K562 (cell line): ENCODE measurements around the gene TSPAN14. TPM values are rescaled to one million over a fixed set of nuclear protein-coding genes. Genes with fewer than 3 reads are reported as not detected.

Source experiments
- ETV6 ChIP-seq, 3 experiments: fragments of 150-350 bp in 1 of 3; sonication (generic) in 1 of 3; formaldehyde crosslinking in 1 of 3; IDR thresholded peaks; 2 replicates each; pipeline versions ENCODE4 v1.6.1 to v1.8.0; 2014 to 2022; ENCODE audit warnings: borderline replicate concordance in 2 of 3, low read depth in 2 of 3, antibody characterized with exemption in 1 of 3, low read length in 1 of 3, mild to moderate bottlenecking in 1 of 3, missing genetic modification reagents in 1 of 3
- MAFG ChIP-seq: fragments of 450-650 bp; conservative IDR thresholded peaks from 2 replicates; pipeline ENCODE4 v1.6.1; 2016; ENCODE audit warnings: missing genetic modification characterization, missing compliant biosample characterization
- MYNN ChIP-seq, 2 experiments: sonication (generic); formaldehyde crosslinking in 1 of 2; IDR thresholded peaks; 2 replicates each; pipeline versions ENCODE4 v1.5.0 to v1.6.1; 2016 to 2020; ENCODE audit warnings: antibody characterized with exemption in 1 of 2, missing genetic modification reagents in 1 of 2
- NBN ChIP-seq: fragments of 450-650 bp; IDR thresholded peaks from 2 replicates; pipeline ENCODE4 v1.6.1; 2016; ENCODE audit warnings: low read depth, mild to moderate bottlenecking
- POU5F1 ChIP-seq: fragments of 150-350 bp; IDR thresholded peaks from 2 replicates; pipeline ENCODE4 v1.6.1; 2014; ENCODE audit warnings: borderline replicate concordance, low read length, low read depth, mild to moderate bottlenecking; ENCODE audit not compliant: partially characterized antibody
- U2AF2 ChIP-seq: fragments of 200-400 bp; formaldehyde crosslinking; optimal IDR thresholded peaks from 2 replicates; pipeline ENCODE3; 2017; ENCODE audit warnings: low read depth, mild to moderate bottlenecking, low read length
- ZNF212 ChIP-seq: fragments of 450-650 bp; formaldehyde crosslinking; IDR thresholded peaks from 2 replicates; pipeline ENCODE4 v1.4.0; 2020; ENCODE audit warnings: mild to moderate bottlenecking
- ZNF408 ChIP-seq: fragments of 250-450 bp; sonication (Bioruptor Pico); IDR thresholded peaks from 2 replicates; pipeline ENCODE4 v1.4.0; 2020; ENCODE audit warnings: low read depth, mild to moderate bottlenecking, moderate library complexity
- ZNF445 ChIP-seq: fragments of 250-450 bp; sonication (Bioruptor Pico); IDR thresholded peaks from 2 replicates; pipeline ENCODE4 v1.4.0; 2020; ENCODE audit warnings: low read depth, mild to moderate bottlenecking, moderate library complexity
- ZNF586 ChIP-seq: fragments of 450-650 bp; formaldehyde crosslinking; conservative IDR thresholded peaks from 2 replicates; pipeline ENCODE4 v1.4.0; 2020; ENCODE audit warnings: mild to moderate bottlenecking, moderate library complexity
- polyA plus RNA-seq, 8 experiments: library from polyadenylated mRNA; depleted of rRNA in 4 of 8; stranded (reverse) in 5 of 8; unstranded in 3 of 8; fragments of >200 nt; fragmentation: Nextera tagmentation in 2 of 8; fragmentation: Illumina TruSeq in 1 of 8; extraction: Ambion mirVana in 2 of 8; extraction: Trizol in 1 of 8; gene quantifications; 2 replicates each; pipeline versions ENCODE4 v1.2.1 to v1.2.3, GENCODE V29; 2011 to 2014; ENCODE audit warnings: inconsistent platforms in 1 of 8, missing spikeins in 1 of 8
- total RNA-seq, 7 experiments: library from RNA; depleted of rRNA in 6 of 7; stranded (reverse); fragments of >200 nt in 6 of 7; fragmentation: Illumina TruSeq in 2 of 7; extraction: Trizol in 2 of 7; gene quantifications; 2 replicates each; pipeline versions ENCODE4 v1.2.1 to v1.2.3, GENCODE V29; 2011 to 2021; ENCODE audit warnings: low replicate concordance in 1 of 7
- TF ChIP-seq, protein P1 (sequence below): fragments of 250-450 bp; sonication (Bioruptor Pico); IDR thresholded peaks from 2 replicates; pipeline ENCODE4 v1.8.0; 2022; ENCODE audit warnings: inconsistent platforms, mild to moderate bottlenecking, moderate library complexity, borderline replicate concordance
- TF ChIP-seq, protein P2 (sequence below): fragments of 450-650 bp; IDR thresholded peaks from 2 replicates; pipeline ENCODE4 v1.7.0; 2016; ENCODE audit warnings: borderline replicate concordance
- TF ChIP-seq, protein P3 (sequence below): fragments of 450-650 bp; formaldehyde crosslinking; IDR thresholded peaks from 2 replicates; pipeline ENCODE4 v1.4.0; 2022; ENCODE audit warnings: missing genetic modification characterization
- TF ChIP-seq, protein P4 (sequence below): fragments of 250-450 bp; sonication (Bioruptor Pico); IDR thresholded peaks from 2 replicates; pipeline ENCODE4 v1.8.0; 2022; ENCODE audit warnings: moderate library complexity, mild to moderate bottlenecking, inconsistent platforms
- TF ChIP-seq, protein P5 (sequence below), 2 experiments: fragments of 200-800 bp in 1 of 2; sonication (Bioruptor generic) in 1 of 2; sonication (generic) in 1 of 2; formaldehyde crosslinking in 1 of 2; IDR thresholded peaks in 1 of 2; conservative IDR thresholded peaks in 1 of 2; 2 replicates each; pipeline versions ENCODE4 v1.5.0 to v1.6.1; 2016 to 2020; ENCODE audit warnings: missing compliant biosample characterization in 1 of 2, missing genetic modification characterization in 1 of 2, missing genetic modification reagents in 1 of 2
- TF ChIP-seq, protein P6 (sequence below): fragments of 450-650 bp; IDR thresholded peaks from one replicate; pipeline ENCODE4 v1.6.1; 2018; ENCODE audit warnings: mild to moderate bottlenecking, moderate library complexity; ENCODE audit not compliant: partially characterized antibody

Gene TSPAN14
- total and polyA plus RNA-seq, 9 of the 15 experiments (the other 6 are each of a cell fraction or from before 2014, with no cell fraction given) = 5.8 to 92.9 (median 23.3) TPM

DNA sequence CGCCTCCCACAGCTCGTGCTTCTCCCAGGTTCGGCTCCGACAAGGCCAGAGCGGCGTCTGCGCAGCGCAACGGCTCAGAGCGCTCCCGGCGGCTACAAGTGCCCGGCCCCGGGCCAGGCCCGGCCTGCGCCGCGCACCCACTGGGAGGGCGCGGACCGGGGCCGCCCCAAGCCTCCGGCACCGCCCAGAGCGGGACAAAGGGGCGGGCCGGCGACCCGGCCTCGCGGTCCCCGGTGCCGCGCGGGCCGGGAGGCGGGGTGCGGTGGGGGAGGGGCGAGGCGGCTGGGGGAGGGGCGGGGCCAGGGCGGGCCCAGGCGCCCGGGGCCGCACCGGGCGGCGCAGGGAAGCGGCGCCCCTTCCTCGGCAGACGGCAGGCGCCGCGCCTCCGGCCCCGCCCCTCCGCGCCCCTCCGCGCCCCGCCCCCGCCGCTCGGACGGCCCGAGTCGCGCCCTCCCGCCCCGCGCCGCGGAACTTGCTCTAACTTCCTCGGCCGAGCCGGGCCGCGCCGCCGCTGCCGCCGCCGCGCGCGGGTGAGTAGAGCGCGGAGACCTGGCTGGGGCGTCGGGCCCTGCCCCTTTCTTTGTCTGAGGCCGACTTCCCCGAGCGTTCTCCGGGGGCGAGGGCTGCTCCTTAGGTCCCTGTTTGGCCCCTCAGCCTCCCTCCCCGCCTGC is at the start of gene TSPAN14 (continued):
- TF ChIP-seq, protein P1, sequence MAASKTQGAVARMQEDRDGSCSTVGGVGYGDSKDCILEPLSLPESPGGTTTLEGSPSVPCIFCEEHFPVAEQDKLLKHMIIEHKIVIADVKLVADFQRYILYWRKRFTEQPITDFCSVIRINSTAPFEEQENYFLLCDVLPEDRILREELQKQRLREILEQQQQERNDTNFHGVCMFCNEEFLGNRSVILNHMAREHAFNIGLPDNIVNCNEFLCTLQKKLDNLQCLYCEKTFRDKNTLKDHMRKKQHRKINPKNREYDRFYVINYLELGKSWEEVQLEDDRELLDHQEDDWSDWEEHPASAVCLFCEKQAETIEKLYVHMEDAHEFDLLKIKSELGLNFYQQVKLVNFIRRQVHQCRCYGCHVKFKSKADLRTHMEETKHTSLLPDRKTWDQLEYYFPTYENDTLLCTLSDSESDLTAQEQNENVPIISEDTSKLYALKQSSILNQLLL (CRISPR knock-in tag) = no peak
- TF ChIP-seq U2AF2 = no peak
- no peak for TF ChIP-seq ETV6 (IDR thresholded peaks at IDR 0.05; ENCODE audit: borderline replicate concordance in 1 of 2, low read depth in 2 of 2, low read length in 1 of 2)
- no peak for TF ChIP-seq ETV6 (CRISPR knock-in tag; IDR thresholded peaks at IDR 0.05; ENCODE audit: borderline replicate concordance)
- TF ChIP-seq, protein P2, sequence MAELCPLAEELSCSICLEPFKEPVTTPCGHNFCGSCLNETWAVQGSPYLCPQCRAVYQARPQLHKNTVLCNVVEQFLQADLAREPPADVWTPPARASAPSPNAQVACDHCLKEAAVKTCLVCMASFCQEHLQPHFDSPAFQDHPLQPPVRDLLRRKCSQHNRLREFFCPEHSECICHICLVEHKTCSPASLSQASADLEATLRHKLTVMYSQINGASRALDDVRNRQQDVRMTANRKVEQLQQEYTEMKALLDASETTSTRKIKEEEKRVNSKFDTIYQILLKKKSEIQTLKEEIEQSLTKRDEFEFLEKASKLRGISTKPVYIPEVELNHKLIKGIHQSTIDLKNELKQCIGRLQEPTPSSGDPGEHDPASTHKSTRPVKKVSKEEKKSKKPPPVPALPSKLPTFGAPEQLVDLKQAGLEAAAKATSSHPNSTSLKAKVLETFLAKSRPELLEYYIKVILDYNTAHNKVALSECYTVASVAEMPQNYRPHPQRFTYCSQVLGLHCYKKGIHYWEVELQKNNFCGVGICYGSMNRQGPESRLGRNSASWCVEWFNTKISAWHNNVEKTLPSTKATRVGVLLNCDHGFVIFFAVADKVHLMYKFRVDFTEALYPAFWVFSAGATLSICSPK = no peak
- TF ChIP-seq, protein P3, sequence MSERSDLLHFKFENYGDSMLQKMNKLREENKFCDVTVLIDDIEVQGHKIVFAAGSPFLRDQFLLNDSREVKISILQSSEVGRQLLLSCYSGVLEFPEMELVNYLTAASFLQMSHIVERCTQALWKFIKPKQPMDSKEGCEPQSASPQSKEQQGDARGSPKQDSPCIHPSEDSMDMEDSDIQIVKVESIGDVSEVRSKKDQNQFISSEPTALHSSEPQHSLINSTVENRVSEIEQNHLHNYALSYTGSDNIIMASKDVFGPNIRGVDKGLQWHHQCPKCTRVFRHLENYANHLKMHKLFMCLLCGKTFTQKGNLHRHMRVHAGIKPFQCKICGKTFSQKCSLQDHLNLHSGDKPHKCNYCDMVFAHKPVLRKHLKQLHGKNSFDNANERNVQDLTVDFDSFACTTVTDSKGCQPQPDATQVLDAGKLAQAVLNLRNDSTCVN (CRISPR knock-in tag) = no peak
- TF ChIP-seq ZNF445 (CRISPR knock-in tag) = no peak
- TF ChIP-seq, protein P4, sequence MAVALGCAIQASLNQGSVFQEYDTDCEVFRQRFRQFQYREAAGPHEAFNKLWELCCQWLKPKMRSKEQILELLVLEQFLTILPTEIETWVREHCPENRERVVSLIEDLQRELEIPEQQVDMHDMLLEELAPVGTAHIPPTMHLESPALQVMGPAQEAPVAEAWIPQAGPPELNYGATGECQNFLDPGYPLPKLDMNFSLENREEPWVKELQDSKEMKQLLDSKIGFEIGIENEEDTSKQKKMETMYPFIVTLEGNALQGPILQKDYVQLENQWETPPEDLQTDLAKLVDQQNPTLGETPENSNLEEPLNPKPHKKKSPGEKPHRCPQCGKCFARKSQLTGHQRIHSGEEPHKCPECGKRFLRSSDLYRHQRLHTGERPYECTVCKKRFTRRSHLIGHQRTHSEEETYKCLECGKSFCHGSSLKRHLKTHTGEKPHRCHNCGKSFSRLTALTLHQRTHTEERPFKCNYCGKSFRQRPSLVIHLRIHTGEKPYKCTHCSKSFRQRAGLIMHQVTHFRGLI (CRISPR knock-in tag) = no peak
- TF ChIP-seq, protein P5, sequence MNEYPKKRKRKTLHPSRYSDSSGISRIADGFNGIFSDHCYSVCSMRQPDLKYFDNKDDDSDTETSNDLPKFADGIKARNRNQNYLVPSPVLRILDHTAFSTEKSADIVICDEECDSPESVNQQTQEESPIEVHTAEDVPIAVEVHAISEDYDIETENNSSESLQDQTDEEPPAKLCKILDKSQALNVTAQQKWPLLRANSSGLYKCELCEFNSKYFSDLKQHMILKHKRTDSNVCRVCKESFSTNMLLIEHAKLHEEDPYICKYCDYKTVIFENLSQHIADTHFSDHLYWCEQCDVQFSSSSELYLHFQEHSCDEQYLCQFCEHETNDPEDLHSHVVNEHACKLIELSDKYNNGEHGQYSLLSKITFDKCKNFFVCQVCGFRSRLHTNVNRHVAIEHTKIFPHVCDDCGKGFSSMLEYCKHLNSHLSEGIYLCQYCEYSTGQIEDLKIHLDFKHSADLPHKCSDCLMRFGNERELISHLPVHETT (CRISPR knock-in tag; conservative IDR thresholded peaks at IDR 0.05 in 1 of 2, IDR thresholded peaks at IDR 0.05 in 1 of 2) = peak in 1 of 2 experiments; percentile 97; a peak in 2 of 4 replicates
- TF ChIP-seq POU5F1 = no peak
- TF ChIP-seq, protein P6, sequence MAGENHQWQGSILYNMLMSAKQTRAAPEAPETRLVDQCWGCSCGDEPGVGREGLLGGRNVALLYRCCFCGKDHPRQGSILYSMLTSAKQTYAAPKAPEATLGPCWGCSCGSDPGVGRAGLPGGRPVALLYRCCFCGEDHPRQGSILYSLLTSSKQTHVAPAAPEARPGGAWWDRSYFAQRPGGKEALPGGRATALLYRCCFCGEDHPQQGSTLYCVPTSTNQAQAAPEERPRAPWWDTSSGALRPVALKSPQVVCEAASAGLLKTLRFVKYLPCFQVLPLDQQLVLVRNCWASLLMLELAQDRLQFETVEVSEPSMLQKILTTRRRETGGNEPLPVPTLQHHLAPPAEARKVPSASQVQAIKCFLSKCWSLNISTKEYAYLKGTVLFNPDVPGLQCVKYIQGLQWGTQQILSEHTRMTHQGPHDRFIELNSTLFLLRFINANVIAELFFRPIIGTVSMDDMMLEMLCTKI = no peak
- no peak for TF ChIP-seq ZNF408
- TF ChIP-seq MAFG (tag) = no peak
- no peak for TF ChIP-seq ZNF586
- TF ChIP-seq NBN = no peak
- TF ChIP-seq ZNF212 (CRISPR knock-in tag) = no peak
- TF ChIP-seq MYNN (IDR thresholded peaks at IDR 0.05) = no peak
- no peak for TF ChIP-seq MYNN (CRISPR knock-in tag; IDR thresholded peaks at IDR 0.05)
